B cell (primary cell): Measurements from ENCODE around the gene RING1. TPM values are rescaled to one million over a fixed set of nuclear protein-coding genes. Genes with fewer than 3 reads are reported as not detected.

Experiments
- ATAC-seq: fragments of 200-7000 bp; cut with Tn5 transposase; one replicate; pipeline ENCODE4 v1.10.0; 2021; ENCODE audit warnings: low read depth, mild to moderate bottlenecking, moderate number of reproducible peaks, moderate library complexity
- CTCF ChIA-PET: fragments of 350-600 bp; sonication (Branson Sonifier 250); formaldehyde crosslinking; loops from one replicate; lab custom pipeline; 2021; ENCODE audit warnings: antibody characterized with exemption, inconsistent platforms; lab: Charles Lee
- POLR2A ChIA-PET: fragments of 350-600 bp; sonication (Branson Sonifier 250); formaldehyde crosslinking; loops from one replicate; lab custom pipeline; 2021; ENCODE audit warnings: antibody characterized with exemption; lab: Charles Lee
- DNase-seq: peaks from one replicate; pipeline ENCODE4 v3.0.0; 2013
- H2AFZ ChIP-seq: 2 replicates; pipeline ENCODE4 v1.6.1; 2012; ENCODE audit warnings: mild to moderate bottlenecking, low read depth, low read length; ENCODE audit not compliant: insufficient read depth, poor library complexity, severe bottlenecking
- H3K27ac ChIP-seq, 2 donors: 1 replicate in 1 of 2; 2 replicates in 1 of 2; pipeline ENCODE4 v1.5.1; 2012 to 2013; ENCODE audit warnings: low read length in 2 of 2, mild to moderate bottlenecking in 2 of 2, moderate library complexity in 1 of 2
- H3K27me3 ChIP-seq, 4 experiments: fragments of 200-600 bp in 1 of 4; sonication (generic) in 1 of 4; replicated peaks in 1 of 4; 1 replicate in 2 of 4; 2 replicates in 2 of 4; pipeline versions ENCODE4 v1.6.1 to v1.7.0; 2013 to 2016; ENCODE audit warnings: low read length in 3 of 4, mild to moderate bottlenecking in 2 of 4, mixed read lengths in 1 of 4, moderate library complexity in 1 of 4; ENCODE audit not compliant: insufficient read depth in 4 of 4, control insufficient read depth in 3 of 4; ENCODE audit errors: control extremely low read depth in 1 of 4
- H3K36me3 ChIP-seq, 2 experiments: replicated peaks in 1 of 2; 1 replicate in 1 of 2; 2 replicates in 1 of 2; pipeline versions ENCODE4 v1.6.1 to v1.7.1; 2013; ENCODE audit warnings: low read length in 1 of 2; ENCODE audit not compliant: insufficient read depth in 2 of 2, control insufficient read depth in 1 of 2; ENCODE audit errors: control extremely low read depth in 1 of 2, extremely low read depth in 1 of 2
- H3K4me1 ChIP-seq, 2 donors: fragments of 200-600 bp in 1 of 2; sonication (generic) in 1 of 2; 1 replicate in 1 of 2; 2 replicates in 1 of 2; pipeline versions ENCODE4 v1.5.1 to v1.6.1; 2013 to 2017; ENCODE audit warnings: low read length in 2 of 2; ENCODE audit not compliant: control insufficient read depth in 2 of 2, insufficient read depth in 2 of 2
- H3K4me2 ChIP-seq: replicated peaks from 2 replicates; pipeline ENCODE3; 2012; ENCODE audit warnings: mild to moderate bottlenecking, low read depth, low read length; ENCODE audit not compliant: poor library complexity, severe bottlenecking
- H3K4me3 ChIP-seq, 5 experiments: fragments of 200-600 bp in 1 of 5; sonication (generic) in 1 of 5; 1 replicate in 3 of 5; 2 replicates in 2 of 5; pipeline versions ENCODE4 v1.5.1 to v1.7.0; 2011 to 2016; ENCODE audit warnings: low read length in 4 of 5, mild to moderate bottlenecking in 4 of 5, low read depth in 2 of 5, control low read depth in 1 of 5, moderate library complexity in 1 of 5; ENCODE audit not compliant: insufficient read depth in 1 of 5; ENCODE audit errors: control extremely low read depth in 1 of 5, extremely low read depth in 1 of 5
- H3K79me2 ChIP-seq: fragments of 200-600 bp; sonication (generic); one replicate; pipeline ENCODE4 v1.6.0; 2016; ENCODE audit warnings: low read length; ENCODE audit not compliant: control insufficient read depth, insufficient read depth
- H3K9ac ChIP-seq: fragments of 200-600 bp; sonication (generic); 2 replicates; pipeline ENCODE4 v1.6.1; 2017; ENCODE audit warnings: mild to moderate bottlenecking, low read length, moderate library complexity
- H3K9me3 ChIP-seq, 3 donors: one replicate each; pipeline versions ENCODE4 v1.6.1 to v1.7.1; 2013; ENCODE audit warnings: low read length in 2 of 3; ENCODE audit not compliant: control insufficient read depth in 2 of 3, insufficient read depth in 1 of 3; ENCODE audit errors: control extremely low read depth in 1 of 3
- H4K20me1 ChIP-seq: 2 replicates; pipeline ENCODE4 v1.6.0; 2012; ENCODE audit warnings: mild to moderate bottlenecking, low read length; ENCODE audit not compliant: insufficient read depth, control insufficient read depth, poor library complexity, severe bottlenecking
- H3K27ac Mint-ChIP-seq: one replicate; pipeline ENCODE4 v1.8.0; 2021; ENCODE audit warnings: mixed read lengths
- H3K27me3 Mint-ChIP-seq: one replicate; pipeline ENCODE4 v1.8.0; 2021; ENCODE audit warnings: mixed read lengths
- H3K4me1 Mint-ChIP-seq: one replicate; pipeline ENCODE4 v1.8.0; 2021; ENCODE audit warnings: mixed read lengths
- H3K4me3 Mint-ChIP-seq: one replicate; pipeline ENCODE4 v1.8.0; 2021; ENCODE audit warnings: mixed read lengths
- H3K9me3 Mint-ChIP-seq: one replicate; pipeline ENCODE4 v1.8.0; 2022; ENCODE audit warnings: mixed read lengths; ENCODE audit not compliant: insufficient read depth
- EZH2 ChIP-seq: IDR thresholded peaks from 2 replicates; pipeline ENCODE4 v1.6.1; 2012; ENCODE audit warnings: borderline replicate concordance, low read depth, mild to moderate bottlenecking, moderate library complexity, low read length; ENCODE audit not compliant: insufficient read depth, poor library complexity, severe bottlenecking
- WGBS: methylation state at CpG from one replicate; pipeline ENCODE4 v1.1.5; 2013; ENCODE audit warnings: missing lambda C conversion rate; ENCODE audit not compliant: insufficient coverage; 5-methylcytosine and 5-hydroxymethylcytosine counted together
- intact Hi-C: fragments of 100-400 bp; cut with micrococcal nuclease; formaldehyde crosslinking; loops from one replicate; pipeline ENCODE4 v1.10.0; 2022
- polyA plus RNA-seq: library from polyadenylated mRNA; depleted of rRNA; stranded (reverse); fragments of >200 nt; gene quantifications from 2 replicates; pipeline ENCODE4 v1.2.3, GENCODE V29; 2012
- total RNA-seq, 2 donors: library from RNA; stranded (reverse); fragments of 120-200 nt in 1 of 2; gene quantifications; 1 replicate in 1 of 2; 2 replicates in 1 of 2; pipeline versions ENCODE4 v1.2.3 to v1.2.4, GENCODE V29; 2013 to 2022
- TF ChIP-seq, protein P1 (sequence below): fragments of 200-600 bp; IDR thresholded peaks from one replicate; pipeline ENCODE4 v1.8.0; 2022; ENCODE audit warnings: antibody characterized with exemption, mild to moderate bottlenecking

The RING1 gene
- total and polyA plus RNA-seq, 2 donors (not counting 1 experiment from before 2014, with no cell fraction given): 37.1 to 44.2 TPM

DNA sequence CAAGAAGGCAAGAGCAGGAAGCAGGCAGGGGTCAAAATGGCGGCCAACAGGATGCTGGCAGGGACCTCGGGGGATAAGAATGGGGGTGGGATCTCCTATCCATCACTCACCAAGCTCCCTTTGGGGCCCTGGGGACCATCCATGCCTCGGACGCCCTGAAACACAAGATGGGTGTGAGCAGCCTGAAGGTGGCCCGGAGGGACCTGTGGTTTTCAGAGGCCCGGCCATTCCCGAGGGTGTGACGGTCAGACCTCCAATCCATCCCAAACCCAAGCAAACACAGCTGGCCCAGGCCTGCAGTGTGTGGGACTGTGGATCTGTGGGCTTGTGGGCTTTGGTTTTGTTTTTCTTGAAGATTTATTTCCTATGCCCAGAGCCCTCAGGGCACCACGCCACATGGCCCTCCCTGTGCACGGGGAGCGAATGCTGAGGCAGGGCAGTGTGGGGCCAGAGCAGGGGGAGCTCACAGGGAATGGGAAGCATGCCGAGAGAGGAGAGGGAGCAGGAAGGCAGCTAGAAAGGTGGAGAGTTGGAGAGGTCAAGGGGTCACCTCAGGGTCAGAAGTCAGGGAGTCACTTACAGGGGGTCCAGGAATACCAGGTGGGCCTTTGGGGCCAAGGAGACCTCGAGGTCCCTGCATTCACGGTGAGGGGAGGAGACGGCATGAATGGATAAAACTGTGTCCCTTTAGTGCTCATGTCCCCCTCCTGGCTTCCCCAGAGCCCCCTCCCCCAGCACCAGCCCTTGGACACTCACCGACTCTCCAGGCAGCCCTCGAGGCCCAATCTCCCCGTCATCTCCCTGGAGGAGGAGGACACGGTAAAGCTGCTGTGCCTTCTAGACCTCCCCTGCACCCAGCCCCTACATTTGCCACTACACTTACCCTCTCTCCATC lies 30.5 kb upstream of the RING1 start:
- Histone ChIP-seq H4K20me1 (no peaks in the 10 kb centered on the region), H3K27me3 (peaks cover 0 to 10% (median 4%) of the 10 kb centered on the region in 4 experiments), H3K9ac (no peak overlapping the region), H3K4me1 (peaks cover under 1 to 5% of the 10 kb centered on the region in 2 donors), H3K79me2 (no peaks in the 10 kb centered on the region), H2AFZ (no peak overlapping the region), H3K27ac (no peak overlapping the region), H3K4me2 (no peak overlapping the region), H3K4me3 (no peak overlapping the region), H3K9me3 (peaks cover 0 to 5% (median 0%) of the 10 kb centered on the region in 3 donors), H3K36me3 (no peaks in the 10 kb centered on the region)
- H3K4me1 Mint-ChIP-seq: peaks cover 2% of the 10 kb centered on the region
- DNase-seq: no peak
- H3K27me3 Mint-ChIP-seq: peaks cover 17% of the 10 kb centered on the region
- peaks cover 2% of the 10 kb centered on the region for H3K9me3 Mint-ChIP-seq
- no peak overlapping the region for H3K4me3 Mint-ChIP-seq
- no peak for TF ChIP-seq EZH2
- TF ChIP-seq, protein P1, sequence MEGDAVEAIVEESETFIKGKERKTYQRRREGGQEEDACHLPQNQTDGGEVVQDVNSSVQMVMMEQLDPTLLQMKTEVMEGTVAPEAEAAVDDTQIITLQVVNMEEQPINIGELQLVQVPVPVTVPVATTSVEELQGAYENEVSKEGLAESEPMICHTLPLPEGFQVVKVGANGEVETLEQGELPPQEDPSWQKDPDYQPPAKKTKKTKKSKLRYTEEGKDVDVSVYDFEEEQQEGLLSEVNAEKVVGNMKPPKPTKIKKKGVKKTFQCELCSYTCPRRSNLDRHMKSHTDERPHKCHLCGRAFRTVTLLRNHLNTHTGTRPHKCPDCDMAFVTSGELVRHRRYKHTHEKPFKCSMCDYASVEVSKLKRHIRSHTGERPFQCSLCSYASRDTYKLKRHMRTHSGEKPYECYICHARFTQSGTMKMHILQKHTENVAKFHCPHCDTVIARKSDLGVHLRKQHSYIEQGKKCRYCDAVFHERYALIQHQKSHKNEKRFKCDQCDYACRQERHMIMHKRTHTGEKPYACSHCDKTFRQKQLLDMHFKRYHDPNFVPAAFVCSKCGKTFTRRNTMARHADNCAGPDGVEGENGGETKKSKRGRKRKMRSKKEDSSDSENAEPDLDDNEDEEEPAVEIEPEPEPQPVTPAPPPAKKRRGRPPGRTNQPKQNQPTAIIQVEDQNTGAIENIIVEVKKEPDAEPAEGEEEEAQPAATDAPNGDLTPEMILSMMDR: no peak
- no peak for ATAC-seq
- CTCF ChIA-PET: interaction anchor here (1.4 kb wide), 1 partner anchor 9 kb away, joined by 3 read pairs; no protein-coding TSS in a partner anchor
- 91% methylated on average over 9 of the region's 19 CpGs for whole genome bisulfite sequencing
- POLR2A ChIA-PET: no interaction called here
- intact Hi-C loops: no loop called here
- no peak overlapping the region for H3K27ac Mint-ChIP-seq
